Mesendoderm (in vitro differentiated cells): Measurements from ENCODE around the gene MYOM3.

Source experiments
- DNase-seq: peaks from one replicate; pipeline ENCODE4 v3.0.0; 2013
- H2AK5ac ChIP-seq: 2 replicates; pipeline ENCODE4 v1.6.1; 2013; ENCODE audit warnings: low read length, inconsistent platforms
- H2BK120ac ChIP-seq: 2 replicates; pipeline ENCODE4 v1.6.1; 2013; ENCODE audit warnings: low read depth, mild to moderate bottlenecking, low read length, moderate library complexity, mixed read lengths
- H2BK15ac ChIP-seq: replicated peaks from 2 replicates; pipeline ENCODE4 v1.6.1; 2013; ENCODE audit warnings: low read depth, mild to moderate bottlenecking, moderate library complexity
- H2BK5ac ChIP-seq: 2 replicates; pipeline ENCODE4 v1.6.1; 2013; ENCODE audit warnings: low read length, inconsistent platforms
- H3K18ac ChIP-seq: 2 replicates; pipeline ENCODE4 v1.6.1; 2013; ENCODE audit warnings: mild to moderate bottlenecking, low read length, mixed read lengths
- H3K23ac ChIP-seq: one replicate; pipeline ENCODE4 v1.6.1; 2013; ENCODE audit warnings: low read length
- H3K27ac ChIP-seq: 2 replicates; pipeline ENCODE4 v1.5.1; 2013; ENCODE audit warnings: low read depth, mild to moderate bottlenecking, inconsistent platforms, low read length, moderate library complexity
- H3K27me3 ChIP-seq: 2 replicates; pipeline ENCODE4 v1.6.1; 2013; ENCODE audit warnings: low read length, control low read depth, mild to moderate bottlenecking, inconsistent platforms; ENCODE audit not compliant: insufficient read depth, poor library complexity
- H3K36me3 ChIP-seq: 2 replicates; pipeline ENCODE4 v1.6.1; 2013; ENCODE audit warnings: low read length, inconsistent platforms; ENCODE audit not compliant: control insufficient read depth, insufficient read depth
- H3K4ac ChIP-seq: one replicate; pipeline ENCODE4 v1.6.1; 2013; ENCODE audit warnings: low read depth, mild to moderate bottlenecking, low read length, moderate library complexity
- H3K4me1 ChIP-seq: 2 replicates; pipeline ENCODE4 v1.6.1; 2013; ENCODE audit warnings: low read depth, low read length, inconsistent platforms; ENCODE audit not compliant: control insufficient read depth
- H3K4me2 ChIP-seq: 2 replicates; pipeline ENCODE4 v1.6.1; 2013; ENCODE audit warnings: low read length
- H3K4me3 ChIP-seq: 2 replicates; pipeline ENCODE4 v1.5.1; 2013; ENCODE audit warnings: mild to moderate bottlenecking, low read length
- H3K56ac ChIP-seq: one replicate; pipeline ENCODE4 v1.6.1; 2013; ENCODE audit warnings: low read length
- H3K79me1 ChIP-seq: 2 replicates; pipeline ENCODE4 v1.6.1; 2013; ENCODE audit warnings: low read length, inconsistent platforms
- H3K79me2 ChIP-seq: 2 replicates; pipeline ENCODE4 v1.6.1; 2013; ENCODE audit warnings: mild to moderate bottlenecking, low read length; ENCODE audit not compliant: control insufficient read depth, insufficient read depth
- H3K9ac ChIP-seq: 2 replicates; pipeline ENCODE4 v1.6.1; 2013; ENCODE audit warnings: low read length, inconsistent platforms
- H4K5ac ChIP-seq: one replicate; pipeline ENCODE4 v1.6.1; 2013; ENCODE audit warnings: low read length
- H4K8ac ChIP-seq: one replicate; pipeline ENCODE4 v1.6.1; 2013; ENCODE audit warnings: low read depth, mild to moderate bottlenecking, control low read depth, low read length, moderate library complexity
- WGBS: extraction: QIAGEN DNeasy Blood & Tissue Kit; methylation state at CpG from one replicate; pipeline ENCODE4 v1.1.7; 2013; ENCODE audit warnings: low lambda C conversion rate, missing lambda C conversion rate; ENCODE audit not compliant: insufficient coverage; ENCODE audit errors: extremely low coverage; 5-methylcytosine and 5-hydroxymethylcytosine counted together

MYOM3 gene

DNA sequence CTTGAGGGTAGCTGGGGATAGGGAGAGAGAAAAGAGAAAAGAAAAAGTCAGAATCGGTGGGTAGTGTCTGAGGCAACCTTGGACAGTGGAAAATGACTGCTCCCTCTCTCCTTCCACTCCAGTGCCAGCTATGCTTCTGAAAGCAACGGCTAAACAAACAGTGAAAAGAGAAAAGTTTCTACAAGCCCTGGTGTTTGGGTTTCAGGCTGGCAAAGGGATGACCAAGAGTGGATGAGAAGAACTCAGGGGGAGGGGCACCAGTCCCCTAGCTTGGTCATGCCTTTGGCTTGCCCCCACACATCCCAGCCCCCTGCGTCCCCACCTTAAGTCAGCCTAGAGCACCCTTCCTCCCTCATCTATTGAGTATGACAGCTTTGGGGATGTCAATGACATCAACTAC, 22.4 kb upstream of the MYOM3 start:
- no peak overlapping the region for H2BK5ac ChIP-seq
- no peak overlapping the region for H3K9ac ChIP-seq
- no peak overlapping the region for H4K8ac ChIP-seq
- no peak overlapping the region for H4K5ac ChIP-seq
- H3K18ac ChIP-seq = no peak overlapping the region
- H3K4me3 ChIP-seq = no peak overlapping the region
- no peak overlapping the region for H3K56ac ChIP-seq
- H3K27me3 ChIP-seq = no peaks in the 10 kb centered on the region
- H3K4me1 ChIP-seq = no peaks in the 10 kb centered on the region
- no peak overlapping the region for H3K4ac ChIP-seq
- no peak overlapping the region for H2BK15ac ChIP-seq
- H3K23ac ChIP-seq = no peak overlapping the region
- H3K27ac ChIP-seq = no peak overlapping the region
- H2BK120ac ChIP-seq = no peak overlapping the region
- no peak for DNase-seq
- no peak overlapping the region for H3K4me2 ChIP-seq
- WGBS = no CpG with 5 or more reads among the region's 3 CpGs
- H3K36me3 ChIP-seq = no peaks in the 10 kb centered on the region
- H3K79me1 ChIP-seq = no peaks in the 10 kb centered on the region
- H3K79me2 ChIP-seq = no peaks in the 10 kb centered on the region
- no peak overlapping the region for H2AK5ac ChIP-seq

DNA sequence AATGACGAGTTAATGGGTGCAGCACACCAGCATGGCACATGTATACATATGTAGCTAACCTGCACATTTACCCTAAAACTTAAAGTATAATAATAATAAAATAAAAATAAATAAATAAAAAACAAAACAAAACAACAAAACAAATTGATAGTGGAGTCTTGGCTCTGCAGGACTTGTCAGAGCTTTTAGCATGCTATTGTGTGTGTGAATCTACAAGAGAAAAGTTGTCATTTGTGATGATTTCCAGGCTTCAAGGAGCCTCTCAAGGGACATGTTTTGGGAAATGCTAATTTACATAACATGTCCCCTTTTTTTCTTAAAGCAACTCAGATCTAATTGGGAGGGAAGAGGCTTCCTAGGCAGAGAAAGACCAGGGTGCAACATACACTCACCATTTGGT, 21.9 kb upstream of the MYOM3 start:
- Histone ChIP-seq H3K9ac (no peak overlapping the region), H3K27me3 (no peaks in the 10 kb centered on the region), H3K56ac (no peak overlapping the region), H2BK120ac (no peak overlapping the region), H3K36me3 (no peaks in the 10 kb centered on the region), H3K27ac (no peak overlapping the region), H3K4me3 (no peak overlapping the region), H4K5ac (no peak overlapping the region), H4K8ac (no peak overlapping the region), H3K23ac (no peak overlapping the region), H2BK5ac (no peak overlapping the region), H3K4me2 (no peak overlapping the region), H3K79me1 (no peaks in the 10 kb centered on the region), H3K4me1 (no peaks in the 10 kb centered on the region), H3K79me2 (no peaks in the 10 kb centered on the region), H3K4ac (no peak overlapping the region), H3K18ac (no peak overlapping the region), H2BK15ac (no peak overlapping the region), H2AK5ac (no peak overlapping the region)
- WGBS = no CpG with 5 or more reads among the region's 1 CpG
- DNase-seq = no peak

DNA sequence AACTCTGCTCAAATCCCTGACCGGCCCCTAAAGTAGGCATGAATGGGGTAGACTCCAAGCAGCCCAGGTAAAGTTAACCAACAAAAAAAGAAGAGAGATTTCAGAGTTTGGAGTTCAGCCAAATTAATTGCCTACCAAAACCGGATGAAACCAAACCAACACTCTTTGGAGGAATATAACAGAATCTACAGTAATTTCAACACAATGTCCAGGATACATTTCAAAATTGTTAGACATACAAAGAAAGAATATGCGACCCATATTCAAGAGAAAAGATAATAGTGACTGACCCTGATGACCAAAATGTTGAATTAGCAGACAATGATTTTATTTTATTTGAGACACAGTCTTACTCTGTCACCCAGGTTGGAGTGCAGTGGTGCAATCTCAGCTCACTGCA, 18.4 kb upstream of the MYOM3 start:
- H4K5ac ChIP-seq = no peak overlapping the region
- WGBS = no CpG with 5 or more reads among the region's 3 CpGs
- H3K23ac ChIP-seq = no peak overlapping the region
- H3K79me1 ChIP-seq = no peaks in the 10 kb centered on the region
- H3K56ac ChIP-seq = no peak overlapping the region
- H2BK15ac ChIP-seq = no peak overlapping the region
- no peak overlapping the region for H2BK120ac ChIP-seq
- H4K8ac ChIP-seq = no peak overlapping the region
- no peaks in the 10 kb centered on the region for H3K4me1 ChIP-seq
- H2AK5ac ChIP-seq = no peak overlapping the region
- no peak overlapping the region for H3K4me2 ChIP-seq
- no peak overlapping the region for H2BK5ac ChIP-seq
- H3K79me2 ChIP-seq = no peaks in the 10 kb centered on the region
- no peak overlapping the region for H3K4ac ChIP-seq
- H3K18ac ChIP-seq = no peak overlapping the region
- H3K27ac ChIP-seq = no peak overlapping the region
- DNase-seq = no peak
- no peak overlapping the region for H3K4me3 ChIP-seq
- H3K36me3 ChIP-seq = no peaks in the 10 kb centered on the region
- H3K9ac ChIP-seq = no peak overlapping the region
- no peaks in the 10 kb centered on the region for H3K27me3 ChIP-seq

DNA sequence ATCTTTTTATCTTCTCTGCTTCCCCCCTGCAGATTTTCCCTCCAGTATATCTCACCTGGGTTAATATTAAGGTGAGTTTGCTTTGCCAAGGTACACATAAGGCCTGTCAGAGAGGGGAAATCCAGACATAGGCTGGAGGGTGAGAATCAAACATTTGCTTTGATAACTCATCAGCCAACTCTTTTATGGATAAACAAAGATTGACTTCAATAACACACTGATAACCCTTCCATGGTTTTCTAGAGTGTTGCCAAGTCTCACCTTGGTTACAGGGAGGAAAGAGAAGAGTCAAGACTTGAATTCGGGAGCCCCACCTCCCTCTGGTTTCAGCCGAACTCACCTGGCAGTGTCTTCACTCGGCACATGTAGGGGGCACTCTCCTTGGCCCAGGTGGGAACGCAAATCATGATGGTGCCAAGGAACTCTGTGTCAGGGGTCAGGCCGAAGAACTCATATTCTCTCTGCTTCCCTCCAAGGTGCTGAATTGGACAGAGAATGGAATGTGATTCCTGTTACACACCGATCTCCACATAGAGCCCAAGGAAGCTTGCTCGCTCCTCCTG, 15.9 kb upstream of the MYOM3 start:
- Histone ChIP-seq H3K18ac (no peak overlapping the region), H3K27me3 (no peaks in the 10 kb centered on the region), H4K8ac (no peak overlapping the region), H3K36me3 (no peaks in the 10 kb centered on the region), H3K23ac (no peak overlapping the region), H3K4me3 (no peak overlapping the region), H3K4me2 (no peak overlapping the region), H4K5ac (no peak overlapping the region), H3K79me2 (no peaks in the 10 kb centered on the region), H2BK15ac (no peak overlapping the region), H2BK120ac (no peak overlapping the region), H3K27ac (no peak overlapping the region), H3K9ac (no peak overlapping the region), H3K79me1 (no peaks in the 10 kb centered on the region), H3K4ac (no peak overlapping the region), H3K56ac (no peak overlapping the region), H3K4me1 (no peaks in the 10 kb centered on the region), H2BK5ac (no peak overlapping the region), H2AK5ac (no peak overlapping the region)
- DNase-seq = no peak
- no CpG with 5 or more reads among the region's 7 CpGs for WGBS

DNA sequence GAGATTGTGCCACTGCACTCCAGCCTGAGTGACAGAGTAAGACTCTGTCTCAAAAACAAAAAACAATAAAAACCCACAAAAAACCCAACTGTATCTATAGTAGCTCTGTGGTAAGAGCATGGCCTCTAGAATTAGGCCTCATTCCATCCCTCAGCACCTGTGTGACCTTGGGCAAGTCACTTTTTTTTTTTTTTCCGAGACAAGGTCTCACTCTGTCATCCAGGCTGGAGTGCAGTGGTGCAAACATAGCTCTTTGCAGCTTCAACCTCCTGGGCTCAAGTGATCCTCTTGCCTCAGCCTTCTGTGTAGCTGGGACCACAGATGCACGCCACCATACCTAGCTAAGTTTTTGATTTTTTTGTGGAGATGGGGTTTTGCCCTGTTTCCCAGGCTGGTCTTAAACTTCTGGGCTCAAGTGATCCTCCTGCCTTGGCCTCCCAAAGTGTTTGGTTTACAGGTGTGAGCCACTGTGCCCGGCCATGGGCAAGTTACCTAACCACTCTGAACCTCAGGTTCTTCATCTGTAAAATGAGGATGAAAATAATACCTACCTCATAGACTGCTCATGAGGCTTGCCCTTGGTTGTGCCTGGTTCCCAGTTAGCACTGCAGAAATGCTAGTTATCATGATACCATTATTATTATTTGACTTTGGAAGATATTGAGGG, 15.3 kb upstream of the MYOM3 start:
- Histone ChIP-seq H3K27ac (no peak overlapping the region), H3K4me3 (no peak overlapping the region), H3K79me2 (no peaks in the 10 kb centered on the region), H3K4ac (no peak overlapping the region), H3K79me1 (no peaks in the 10 kb centered on the region), H3K23ac (no peak overlapping the region), H3K18ac (no peak overlapping the region), H3K56ac (no peak overlapping the region), H2BK5ac (no peak overlapping the region), H2BK120ac (no peak overlapping the region), H2AK5ac (no peak overlapping the region), H3K27me3 (no peaks in the 10 kb centered on the region), H4K8ac (no peak overlapping the region), H2BK15ac (no peak overlapping the region), H3K36me3 (no peaks in the 10 kb centered on the region), H3K4me1 (no peaks in the 10 kb centered on the region), H3K4me2 (no peak overlapping the region), H4K5ac (no peak overlapping the region), H3K9ac (no peak overlapping the region)
- DNase-seq = no peak
- no CpG with 5 or more reads among the region's 3 CpGs for WGBS

DNA sequence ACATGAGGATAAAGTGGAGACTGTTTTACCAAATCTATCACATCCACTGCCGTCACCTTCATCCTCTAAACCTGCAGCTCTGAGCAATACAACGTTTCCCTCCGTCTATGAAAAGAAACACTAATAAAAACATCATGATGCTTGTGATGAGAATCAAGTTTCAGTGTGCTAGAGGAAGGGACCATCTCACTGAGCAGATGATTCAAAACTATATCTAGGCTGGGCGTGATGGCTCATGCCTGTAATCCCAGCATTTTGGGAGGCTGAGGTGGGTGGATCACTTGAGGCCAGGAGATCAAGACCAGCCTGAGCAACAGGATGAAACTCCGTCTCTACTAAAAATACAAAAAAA, 14.7 kb upstream of the MYOM3 start:
- Histone ChIP-seq H4K5ac (no peak overlapping the region), H2BK120ac (no peak overlapping the region), H2BK5ac (no peak overlapping the region), H2BK15ac (no peak overlapping the region), H3K9ac (no peak overlapping the region), H3K4me2 (no peak overlapping the region), H3K79me2 (no peaks in the 10 kb centered on the region), H2AK5ac (no peak overlapping the region), H3K4ac (no peak overlapping the region), H3K4me1 (no peaks in the 10 kb centered on the region), H4K8ac (no peak overlapping the region), H3K27ac (no peak overlapping the region), H3K56ac (no peak overlapping the region), H3K27me3 (no peaks in the 10 kb centered on the region), H3K4me3 (no peak overlapping the region), H3K18ac (no peak overlapping the region), H3K36me3 (no peaks in the 10 kb centered on the region), H3K79me1 (no peaks in the 10 kb centered on the region), H3K23ac (no peak overlapping the region)
- no peak for DNase-seq
- WGBS = no CpG with 5 or more reads among the region's 5 CpGs
